HG03196 (cell line): ENCODE results near the gene PWWP2B.

Source experiments
- ATAC-seq: cut with Tn5 transposase; IDR thresholded peaks from one replicate; pipeline ENCODE4 v1.9.1; 2021; ENCODE audit not compliant: unreplicated experiment

Gene PWWP2B

DNA sequence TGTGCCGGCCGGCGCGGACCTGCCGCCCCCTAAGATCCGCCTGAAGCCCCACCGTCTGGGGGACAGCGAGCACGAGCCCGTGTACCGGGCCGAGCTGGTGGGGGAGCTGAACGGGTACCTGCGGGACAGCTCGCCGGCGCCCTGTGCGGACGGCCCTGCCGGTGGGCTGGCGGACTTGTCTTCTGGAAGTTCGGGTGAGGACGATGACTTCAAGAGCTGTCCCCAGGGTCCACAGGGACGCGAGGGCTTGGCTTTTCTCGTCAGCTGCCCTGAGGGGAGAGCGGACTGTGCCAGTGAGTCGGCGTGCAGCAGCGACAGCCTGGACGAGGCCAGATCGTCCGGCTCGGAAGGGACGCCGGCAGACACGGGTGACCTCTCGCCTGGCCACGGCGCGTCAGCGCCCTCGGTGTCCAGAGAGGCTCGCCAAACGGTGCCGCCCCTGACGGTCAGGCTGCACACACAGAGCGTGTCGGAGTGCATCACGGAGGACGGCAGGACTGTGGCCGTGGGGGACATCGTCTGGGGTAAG lies 8.5 kb downstream of the PWWP2B start:
- ATAC-seq: no peak

DNA sequence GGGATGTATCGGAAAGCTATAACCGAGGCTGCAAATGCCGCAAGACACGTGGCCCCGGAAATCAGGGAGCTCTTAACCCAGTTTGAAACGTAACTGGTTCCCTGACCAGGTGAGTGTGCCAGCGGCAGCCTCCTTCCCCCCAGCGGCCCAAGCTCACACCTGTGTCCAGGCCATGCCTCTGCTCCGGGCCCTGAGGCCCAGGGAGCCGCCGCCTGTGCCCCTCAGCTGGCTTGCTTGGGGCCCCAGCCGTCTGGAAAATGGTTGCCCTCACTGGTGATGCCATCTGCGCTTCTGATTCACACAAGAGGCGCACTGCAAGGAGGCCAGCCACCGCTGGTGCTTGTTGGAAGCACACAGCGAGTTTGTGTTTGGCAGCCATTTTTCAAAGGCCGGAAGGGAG lies 9.2 kb downstream of the PWWP2B start:
- no peak for ATAC-seq

DNA sequence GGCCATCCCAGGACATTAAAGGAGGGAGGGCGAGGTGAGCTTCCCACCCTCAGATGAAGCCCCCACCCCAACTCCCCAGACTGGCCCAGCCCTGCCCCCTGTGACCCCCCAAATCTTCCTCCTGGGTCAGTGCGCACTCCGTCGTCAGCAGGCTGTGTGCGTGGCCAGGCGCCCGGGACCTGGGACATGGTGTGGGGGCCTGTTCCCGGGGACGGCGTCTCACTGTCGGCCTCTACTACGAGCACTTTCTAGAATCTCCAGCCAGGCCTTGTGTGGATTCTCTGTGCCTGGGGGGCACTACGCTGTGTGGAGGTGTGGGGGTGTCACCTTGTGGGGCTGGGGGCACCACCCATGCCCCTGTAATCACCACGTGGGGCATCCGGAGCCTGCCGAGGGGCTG lies 9.8 kb downstream of the PWWP2B start:
- no peak for ATAC-seq

DNA sequence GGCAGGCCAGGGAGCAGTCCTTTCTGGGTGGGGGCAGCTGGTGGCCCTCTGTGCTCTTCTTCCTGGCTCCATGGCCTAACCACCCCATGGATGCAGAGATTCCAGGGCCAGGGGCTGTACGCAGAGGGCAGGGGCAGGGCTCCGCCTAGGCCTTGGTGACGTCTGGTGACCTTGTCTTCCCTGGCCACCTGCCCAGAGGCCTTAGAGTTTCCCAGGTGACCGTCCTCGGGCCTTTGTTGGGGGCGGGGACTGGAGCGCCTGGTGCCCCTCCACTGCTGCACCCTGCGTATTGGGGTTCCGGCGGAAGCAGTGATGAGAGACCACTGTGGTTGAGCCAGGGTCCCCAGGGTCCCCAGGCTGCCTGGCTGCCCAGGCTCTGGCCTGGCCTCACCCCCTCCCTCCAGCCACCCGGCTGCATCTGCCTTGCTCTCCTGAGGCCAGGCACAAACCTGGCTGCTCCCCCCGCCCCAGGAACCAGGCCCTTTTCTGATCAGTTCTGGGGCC lies 10.3 kb downstream of the PWWP2B start:
- ATAC-seq: no peak

DNA sequence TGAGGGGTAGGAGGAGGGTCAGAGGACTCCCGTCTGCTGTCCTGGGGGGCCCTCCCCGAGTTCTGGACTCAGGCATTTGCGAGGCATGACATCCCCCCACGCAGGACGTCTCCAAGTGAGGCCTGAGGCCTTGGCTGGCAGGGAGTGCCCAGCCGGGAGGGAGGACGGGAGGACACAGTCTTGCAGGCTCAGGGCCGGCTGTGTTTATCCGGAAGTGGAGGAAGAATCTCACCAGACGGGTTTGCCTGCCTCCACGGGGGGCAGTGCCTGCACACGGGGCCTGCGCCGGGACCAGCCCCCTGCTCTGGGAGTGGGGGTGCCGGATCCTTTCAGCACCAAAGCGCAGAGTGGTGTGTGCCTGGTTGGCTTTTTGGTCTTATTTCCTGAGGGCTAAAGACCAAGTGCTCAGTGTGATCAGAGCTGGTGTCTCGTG lies 10.9 kb downstream of the PWWP2B start:
- ATAC-seq: no peak

DNA sequence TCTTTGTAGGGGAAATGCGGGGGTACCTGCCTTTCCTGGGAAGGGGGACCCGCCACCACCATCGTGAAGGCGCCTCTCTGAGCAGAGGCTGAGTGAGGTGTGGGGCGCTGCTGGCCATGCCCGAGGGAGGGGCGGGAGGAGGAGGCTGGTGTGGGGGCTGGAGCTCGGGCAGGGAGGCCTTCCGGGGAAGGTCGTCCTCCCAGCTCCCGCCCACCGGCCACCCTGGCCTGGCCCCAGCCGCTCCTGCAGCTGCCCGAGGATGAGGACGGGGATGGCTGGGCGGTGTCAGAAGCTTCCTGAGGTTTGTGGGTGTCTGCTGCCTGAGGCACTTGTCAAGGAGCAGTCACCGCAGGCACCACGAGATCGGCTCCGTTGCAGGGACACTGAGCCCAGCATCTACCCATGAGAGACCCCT lies 11.4 kb downstream of the PWWP2B start:
- ATAC-seq: no peak

DNA sequence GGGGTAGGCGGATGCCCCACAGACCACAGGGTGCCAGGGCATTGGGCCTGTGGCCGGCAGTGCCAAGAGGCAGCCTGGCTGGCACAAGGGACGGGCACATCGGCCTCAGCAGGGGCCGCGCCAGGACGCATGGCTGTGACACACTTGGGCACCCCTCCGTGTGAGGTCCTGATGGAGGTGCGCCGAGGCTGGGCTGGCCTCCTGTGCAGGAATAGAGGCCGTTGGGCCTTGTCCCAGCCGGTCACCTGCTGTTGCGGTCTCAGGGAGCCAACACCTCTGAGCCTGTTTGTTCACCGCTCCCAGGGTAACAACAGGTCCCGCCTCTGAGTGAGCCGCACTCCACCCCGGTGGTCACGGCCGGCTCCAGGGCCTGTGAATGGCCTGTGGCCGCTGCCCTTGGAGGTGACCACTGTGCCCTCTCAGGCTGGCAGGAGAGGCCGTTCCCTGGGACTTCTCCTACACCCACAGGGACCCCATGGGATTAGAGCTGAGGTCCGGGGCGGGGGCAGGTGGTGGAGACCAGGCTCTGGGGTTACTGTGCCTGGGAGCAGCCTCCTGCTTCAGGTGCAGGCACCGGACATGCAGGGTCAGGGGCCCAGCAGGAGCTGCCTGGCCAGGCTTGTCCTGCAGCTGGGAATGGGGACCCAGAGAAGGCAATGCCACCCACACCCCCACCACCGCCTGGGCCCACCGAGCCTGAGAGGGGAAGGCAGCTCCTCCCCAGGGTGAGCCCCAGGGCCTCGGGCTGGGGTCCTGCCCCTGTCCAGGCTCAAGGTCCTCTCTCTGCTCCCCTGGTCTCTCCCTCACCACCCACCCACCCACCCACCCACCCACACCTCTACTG lies 12.0 kb downstream of the PWWP2B start:
- no peak for ATAC-seq

DNA sequence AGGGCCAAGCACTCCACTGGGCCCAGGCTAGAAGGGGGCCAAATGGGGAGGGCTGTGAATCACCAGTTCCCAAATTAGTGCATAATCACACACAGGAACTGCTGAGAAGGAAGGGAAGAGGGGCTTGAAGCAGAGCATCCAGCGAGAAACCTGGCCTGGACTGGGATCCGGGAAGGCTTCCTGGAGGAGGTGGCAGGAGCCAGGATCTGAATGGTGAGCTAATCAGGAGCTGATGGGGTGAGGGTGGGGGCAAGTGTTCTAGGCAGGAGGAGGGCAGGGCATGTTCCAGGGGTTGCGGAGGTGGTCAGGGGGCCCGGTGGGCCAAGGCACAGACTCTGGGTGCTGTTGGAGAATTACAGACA lies 12.6 kb downstream of the PWWP2B start:
- ATAC-seq: no peak

DNA sequence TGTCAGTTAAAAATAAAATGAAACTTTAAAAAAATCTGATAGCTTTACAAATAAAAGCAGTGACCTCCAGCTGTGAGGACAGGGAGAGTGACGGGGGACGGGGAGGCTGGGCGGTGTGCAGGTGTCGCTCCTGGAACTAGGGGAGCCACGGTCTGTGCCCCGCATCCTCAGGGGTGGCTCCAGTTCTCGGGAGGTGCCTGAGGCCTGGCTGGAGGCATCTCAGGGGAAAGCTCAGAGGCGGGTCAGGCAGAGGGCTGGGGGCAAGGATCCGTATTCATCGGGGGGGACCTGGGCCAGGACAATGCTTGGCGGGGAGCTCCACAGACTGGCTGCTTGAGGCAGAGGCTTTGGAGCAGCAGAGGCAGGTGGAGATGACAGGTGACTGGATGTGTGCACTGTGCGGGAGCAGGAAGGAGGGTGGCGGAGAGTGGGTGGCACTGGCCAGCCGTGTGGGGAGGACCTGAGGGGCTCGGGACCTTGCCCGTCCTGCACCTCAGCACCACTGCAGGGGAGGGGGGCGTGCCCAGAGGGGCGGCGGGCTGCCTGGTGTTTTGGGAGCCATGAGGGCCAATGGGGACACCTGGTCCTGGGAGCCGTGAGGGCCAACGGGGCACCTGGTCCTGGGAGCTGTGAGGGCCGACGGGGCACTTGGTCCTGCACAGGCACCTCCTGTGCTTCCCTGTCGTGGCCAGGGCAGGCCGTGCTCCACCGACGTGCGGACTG lies 13.2 kb downstream of the PWWP2B start:
- no peak for ATAC-seq

DNA sequence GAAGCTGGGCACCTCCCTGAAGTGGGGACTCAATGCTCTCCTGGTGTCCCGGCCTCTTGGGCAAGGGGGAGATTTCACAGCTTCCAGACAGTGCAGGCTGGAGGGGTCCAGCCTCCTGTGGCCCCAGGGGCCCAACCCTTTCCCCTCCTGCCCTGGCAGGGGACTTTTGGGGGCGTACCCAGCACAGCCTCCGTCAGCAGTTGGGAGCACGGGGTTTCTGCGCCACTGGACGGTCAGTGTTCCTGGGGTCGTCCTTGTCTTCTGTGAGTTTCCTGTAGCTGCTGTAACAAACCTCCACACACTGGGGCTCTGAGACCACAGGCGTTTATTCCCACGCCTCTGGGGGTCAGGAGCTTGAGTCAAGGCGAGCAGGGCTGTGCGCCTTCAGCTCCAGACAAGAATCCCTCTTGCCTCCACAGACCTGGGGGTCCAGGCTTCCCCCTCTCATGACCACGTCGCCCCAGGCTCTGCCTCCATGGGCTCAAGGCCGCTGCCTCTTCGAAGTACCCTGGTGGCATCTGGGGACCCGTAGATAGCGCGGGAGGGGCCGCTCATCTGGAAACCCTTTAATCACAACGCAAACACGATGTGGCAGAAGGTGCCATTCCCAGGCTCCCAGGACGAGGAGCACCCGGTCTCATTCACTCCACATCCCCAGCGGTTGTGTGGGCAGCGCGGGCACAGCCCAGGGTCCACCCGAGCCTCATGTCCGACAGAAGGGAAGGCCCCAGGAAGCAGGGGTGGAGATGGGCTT lies 14.0 kb downstream of the PWWP2B start:
- no peak for ATAC-seq

DNA sequence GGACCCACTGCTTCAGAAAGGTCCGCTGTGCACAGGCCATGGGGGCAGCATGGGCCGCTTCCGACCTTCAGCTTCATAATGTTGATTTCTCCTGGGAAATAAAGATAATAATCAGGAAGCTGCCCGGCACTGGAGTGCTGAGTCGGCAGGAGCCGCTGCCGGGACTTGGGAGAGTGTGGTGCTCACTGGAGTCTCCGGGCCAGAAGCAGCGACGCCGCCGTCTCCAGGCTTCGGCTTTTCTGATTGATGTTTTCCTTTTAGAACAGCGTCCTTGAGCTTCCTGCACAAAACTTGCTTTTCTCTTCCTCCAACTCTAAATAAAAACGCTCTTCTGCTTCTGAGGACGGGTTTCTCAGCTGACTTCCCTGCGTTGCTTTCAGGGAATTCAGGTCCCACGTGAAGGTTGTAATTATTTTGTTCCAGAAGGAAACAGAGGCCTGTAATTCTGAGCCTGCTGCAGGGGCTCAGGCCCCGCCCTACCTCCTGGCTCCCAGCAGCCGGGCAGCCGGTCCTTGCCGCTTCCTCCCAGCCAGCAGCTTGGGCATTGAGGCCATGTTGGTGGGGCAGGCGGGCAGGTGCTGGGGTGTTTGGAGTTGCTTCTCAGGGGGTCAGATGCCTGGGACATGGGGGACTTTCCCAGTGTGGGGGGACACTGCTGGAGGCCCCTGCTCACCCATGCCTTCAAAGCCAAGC lies 14.7 kb downstream of the PWWP2B start:
- ATAC-seq: no peak

DNA sequence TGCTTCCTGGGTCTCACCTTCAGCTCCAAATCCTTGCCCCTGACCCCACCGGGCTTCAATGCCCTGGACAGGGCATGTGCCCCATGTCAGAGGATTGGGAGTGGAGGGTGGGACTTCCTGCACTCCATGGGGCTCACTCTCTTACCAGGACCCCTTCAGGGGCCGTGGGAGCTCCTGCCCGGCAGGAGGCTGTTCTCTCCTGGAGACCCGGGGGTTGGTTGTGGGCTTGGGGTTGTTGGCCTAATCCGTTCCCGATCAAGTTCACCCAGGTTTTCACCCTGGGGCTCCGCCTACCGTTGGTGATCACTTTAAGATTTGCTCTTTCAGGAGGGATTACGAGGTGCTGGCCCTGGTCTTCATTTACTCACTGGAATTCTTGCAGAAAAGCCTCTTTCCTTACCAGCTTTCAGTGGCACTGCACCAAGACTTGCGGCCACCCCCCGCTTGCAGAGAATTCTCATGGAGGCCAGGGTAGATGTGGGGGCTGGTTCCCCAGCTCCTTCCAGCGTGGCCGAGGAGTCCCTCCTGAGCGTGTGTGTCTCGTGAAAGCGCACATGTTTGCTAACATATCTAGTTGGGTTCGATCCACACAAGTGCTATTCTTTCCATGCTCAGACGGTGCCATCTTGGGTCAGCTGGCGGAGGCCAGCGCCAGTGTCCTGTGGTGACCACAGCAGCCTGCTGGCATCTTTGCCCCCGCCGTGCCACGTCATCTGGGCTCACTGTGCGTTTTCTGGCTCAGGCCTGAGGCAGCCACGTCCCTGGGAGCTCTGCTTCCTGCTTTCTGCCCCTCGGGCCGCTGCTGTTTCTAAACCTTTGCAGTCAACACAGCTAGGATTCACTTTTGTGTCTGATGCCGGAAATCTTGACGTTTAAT lies 15.6 kb downstream of the PWWP2B start:
- no peak for ATAC-seq

DNA sequence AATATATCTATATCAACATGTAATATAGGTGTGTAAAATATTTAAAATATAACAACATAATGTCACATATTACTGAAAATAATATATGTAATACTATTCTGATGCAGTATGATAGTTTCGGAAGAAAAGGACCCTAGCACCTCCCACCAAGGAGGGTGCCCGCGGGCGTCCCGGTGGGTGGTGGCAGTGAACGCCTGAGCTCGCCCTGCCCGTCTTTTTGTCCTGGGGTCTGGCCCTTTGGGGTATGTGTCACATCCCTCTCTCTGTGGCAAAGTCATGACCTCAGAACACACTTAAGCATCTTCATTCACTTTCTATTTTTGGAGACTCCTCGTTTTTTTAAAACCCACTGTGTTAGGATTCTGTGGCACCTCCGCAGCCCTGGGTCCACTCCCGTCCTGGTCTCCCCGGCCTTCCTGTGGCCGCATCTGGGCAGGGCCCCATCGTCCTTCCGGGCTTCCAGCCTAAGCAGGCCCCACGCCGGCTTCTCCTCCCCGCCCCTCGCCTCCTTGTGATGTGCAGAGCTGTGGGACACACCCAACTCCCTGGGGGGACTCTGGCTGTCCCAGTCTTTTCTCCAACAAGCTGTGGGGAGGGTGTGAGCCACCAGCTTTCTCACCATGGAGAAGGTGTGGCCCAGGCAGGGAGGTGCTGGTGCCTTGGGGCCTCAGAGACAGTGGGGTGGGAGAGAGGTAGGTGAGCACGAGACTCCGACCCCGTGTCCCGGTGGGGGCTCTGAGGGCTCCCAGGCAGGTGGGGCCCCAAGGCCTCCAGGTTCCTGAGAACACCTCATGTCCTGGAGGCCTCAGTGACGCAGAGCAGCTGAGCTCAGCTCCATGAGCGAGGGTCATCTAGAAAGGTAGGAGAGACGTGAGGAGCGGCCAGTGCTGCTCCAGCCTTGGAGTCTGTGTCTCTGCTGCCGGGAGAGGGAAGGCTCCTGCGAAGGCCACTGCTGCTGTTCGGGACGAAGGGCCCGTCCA lies 16.5 kb downstream of the PWWP2B start:
- no peak for ATAC-seq

DNA sequence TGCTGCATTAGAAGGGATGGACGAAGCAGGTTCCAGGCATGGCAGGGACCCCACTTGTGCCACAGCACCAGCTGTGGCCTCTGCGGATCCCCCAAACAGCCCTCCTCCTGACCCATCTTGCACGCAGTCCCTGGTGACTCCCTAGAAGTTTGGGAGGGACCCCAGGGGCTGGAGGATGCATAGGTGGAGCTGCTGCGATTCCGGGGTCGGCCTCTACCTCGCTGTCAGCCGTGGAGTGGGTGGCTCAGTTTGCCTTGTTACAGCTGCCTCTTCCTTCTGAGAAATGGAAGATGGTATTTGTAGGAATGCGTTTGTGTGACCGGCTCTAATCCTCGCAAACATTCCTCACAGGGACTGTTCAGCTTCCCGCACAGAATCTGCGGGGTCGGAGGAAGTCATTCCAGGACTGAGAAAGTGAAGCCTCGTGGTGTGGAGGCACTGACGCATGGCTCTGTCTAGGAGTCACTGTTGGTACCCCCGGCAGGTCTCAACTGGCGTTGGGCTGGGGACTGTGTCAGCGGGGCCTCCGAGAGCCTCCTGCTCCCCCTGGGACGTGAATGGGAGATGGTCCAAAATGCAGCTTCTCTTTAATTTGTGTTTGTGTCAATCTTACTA lies 17.5 kb downstream of the PWWP2B start:
- no peak for ATAC-seq

DNA sequence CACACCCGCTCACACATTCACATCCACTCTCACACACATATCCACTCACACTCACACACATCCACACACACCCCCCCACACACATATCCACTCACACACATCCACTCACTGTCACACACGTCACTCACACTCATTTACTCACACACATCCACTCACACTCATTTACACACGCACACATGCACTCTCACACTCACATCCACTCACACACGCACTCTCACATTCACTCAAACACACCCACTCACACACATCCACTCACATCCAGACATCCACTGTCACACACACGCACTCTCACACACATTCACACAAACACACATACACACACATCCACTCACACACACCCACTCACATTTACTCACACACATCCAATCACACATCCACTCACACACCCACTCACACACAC lies 18.3 kb downstream of the PWWP2B start:
- no peak for ATAC-seq

DNA sequence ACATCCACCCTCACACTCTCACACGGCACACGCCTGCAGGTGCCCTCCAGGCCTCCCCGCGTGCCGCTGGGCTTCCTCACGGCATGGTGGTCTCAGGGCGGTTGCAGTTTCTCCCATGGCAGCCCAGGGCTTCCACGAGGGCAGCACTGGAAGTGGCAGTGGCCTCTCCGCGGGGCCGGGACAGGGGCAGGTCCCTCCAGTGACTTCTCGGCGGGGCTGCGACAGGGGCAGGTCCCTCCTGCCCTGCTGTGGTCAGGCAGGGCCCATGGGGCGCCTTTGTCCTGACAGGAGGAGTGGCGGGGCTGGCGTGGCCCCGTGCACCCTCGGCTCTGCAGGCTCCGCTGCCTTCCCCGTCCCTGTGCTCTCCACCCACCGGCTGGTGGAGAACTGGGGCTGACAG lies 19.0 kb downstream of the PWWP2B start:
- no peak for ATAC-seq

DNA sequence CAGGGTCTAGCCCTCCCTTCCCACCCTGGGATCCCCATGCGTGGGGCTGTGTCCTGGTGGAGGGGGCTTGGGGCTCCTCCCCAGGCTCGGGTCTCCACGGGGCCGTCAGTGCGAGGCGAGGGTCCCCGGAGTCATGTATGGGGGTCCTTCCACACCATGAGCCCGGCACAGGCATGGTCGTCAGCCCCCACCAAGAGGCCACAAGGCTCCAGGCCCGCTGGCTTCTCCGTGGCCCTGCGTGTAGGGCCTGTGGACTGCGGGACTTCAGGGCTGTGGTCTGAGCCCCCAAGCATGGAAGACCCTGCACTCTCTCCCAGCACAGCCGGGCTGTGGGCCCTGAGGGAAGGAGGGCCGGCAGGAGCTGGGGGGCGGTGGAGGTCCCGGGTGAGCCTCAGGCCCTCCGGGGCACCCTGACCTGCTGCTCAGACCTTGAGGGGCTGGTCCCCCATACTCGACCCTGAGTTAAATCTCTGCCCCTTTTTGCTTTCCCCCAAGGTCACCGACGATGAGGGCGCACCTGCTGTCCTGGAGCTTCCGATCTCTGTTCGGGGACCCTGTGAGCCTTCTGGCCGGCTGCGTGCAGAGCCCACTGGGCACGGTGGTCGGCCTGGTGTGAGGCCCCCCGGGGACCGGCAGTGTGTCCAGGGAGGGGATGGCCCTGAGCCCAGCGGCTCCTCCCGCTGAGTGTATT lies 19.7 kb downstream of the PWWP2B start:
- no peak for ATAC-seq
